NCI-H1417 treated with DMSO at 0.1 percent for 48 hours (cell line): Measurements from ENCODE around the gene SRPRA.

Experiments
- DNase-seq: peaks from one replicate; lab custom pipeline; 2025; lab: John Stamatoyannopoulos, UW

The SRPRA gene

GRCh38 chr11:126229858-126230540, 38.7 kb downstream of the SRPRA start:
- DNase-seq: no peak

GRCh38 chr11:126226334-126227084, 42.2 kb downstream of the SRPRA start:
- DNase-seq: no peak

GRCh38 chr11:126225295-126225665, 43.4 kb downstream of the SRPRA start:
- DNase-seq: no peak

- DNase-seq: no peak
These were observed 43.9 kb downstream of the SRPRA start for GRCh38 chr11:126224647-126225294.

GRCh38 chr11:126219547-126219946, 49.1 kb downstream of the SRPRA start:
- no peak for DNase-seq

- no peak for DNase-seq
These were observed 51.2 kb downstream of the SRPRA start for GRCh38 chr11:126217491-126217890.

- DNase-seq: no peak
These were observed 52.0 kb downstream of the SRPRA start for GRCh38 chr11:126216526-126217305.

GRCh38 chr11:126214841-126215240, 53.9 kb downstream of the SRPRA start:
- no peak for DNase-seq

- DNase-seq: no peak
These were observed 54.3 kb downstream of the SRPRA start for GRCh38 chr11:126214441-126214840.
